ENCODE results near the gene NT5C.

GRCh38 chr17:75126954-75127353, 4.6 kb downstream of the NT5C start:
- no peak for TF ChIP-seq CTCF (IDR thresholded peaks at IDR 0.05)
- no peak for TF ChIP-seq POLR2A (IDR thresholded peaks at IDR 0.05)
